ENCODE measurements around the gene DDIT4. TPM values are rescaled to one million over a fixed set of nuclear protein-coding genes. Genes with fewer than 3 reads are reported as not detected.

The DDIT4 gene
- total RNA-seq, 1 experiment from 2014 or later, result 155 TPM

DNA sequence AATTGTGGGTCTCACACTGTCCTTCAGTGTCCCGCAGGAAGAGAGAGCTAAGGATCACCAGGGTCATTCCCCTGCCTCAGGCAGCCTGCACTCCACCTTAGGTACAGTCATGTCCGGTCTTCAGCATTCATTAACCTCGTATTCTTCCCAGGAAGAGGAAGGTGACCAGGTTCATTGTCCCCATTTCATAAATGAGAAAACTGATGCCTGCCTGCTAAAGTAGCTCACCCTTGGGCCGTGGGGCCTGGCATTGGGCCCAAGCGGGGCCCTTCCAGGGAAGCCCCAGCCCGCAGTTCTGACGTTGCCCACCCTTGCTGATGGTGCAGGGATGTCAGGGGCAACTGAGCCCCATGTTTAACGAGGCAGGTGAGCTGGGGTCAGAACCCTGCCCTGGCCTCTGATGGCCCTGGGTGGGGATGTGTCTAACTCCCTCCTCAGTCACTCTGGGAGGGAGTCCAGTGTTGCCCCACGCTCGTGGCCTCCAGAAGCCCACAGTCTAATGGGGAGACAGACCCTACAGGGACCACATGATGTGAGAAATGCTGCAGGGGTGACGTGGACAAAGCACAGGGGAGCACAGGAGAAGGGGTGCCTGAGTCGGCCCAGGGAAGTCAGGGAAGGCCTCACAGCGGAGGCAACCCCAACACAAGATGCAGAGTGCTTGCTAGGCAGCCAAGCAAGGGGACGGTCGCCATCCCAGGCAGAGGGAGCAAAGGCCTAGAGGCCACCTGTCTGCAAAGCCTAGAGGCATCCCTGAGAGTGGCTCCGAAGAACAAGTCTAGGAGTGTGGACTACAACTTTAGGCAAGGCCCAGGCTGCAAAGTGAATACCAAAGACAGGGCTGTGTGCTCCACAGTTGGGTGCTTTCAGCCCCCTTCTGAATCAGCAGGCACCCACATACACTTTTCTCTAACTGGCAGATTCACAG, 25.1 kb downstream of the DDIT4 start:
- ChIA-PET POLR2A (interaction anchor here (0.8 to 1.6 kb wide), 2 partner anchors 25 to 38 kb away, joined by 6 to 7 read pairs; partner anchors contain the start of gene DDIT4), CTCF (interaction anchor here (1.5 kb wide), 1 partner anchor 26 kb away, joined by 4 read pairs; the partner anchor contains the start of gene DDIT4)
- Histone ChIP-seq H3K4me3 (ENCODE audit: low read depth, low read length) (no peak overlapping the region), H3K36me3 (ENCODE audit: control insufficient read depth, insufficient read depth, low read length) (no peaks in the 10 kb centered on the region), H3K27me3 (replicated peaks; ENCODE audit: control insufficient read depth, insufficient read depth, low read length) (no peaks in the 10 kb centered on the region), H3K4me1 (peaks cover 20% of the 10 kb centered on the region), H3K9me3 (no peaks in the 10 kb centered on the region)
- Mint-ChIP-seq H3K27ac (ENCODE audit: unreplicated experiment) (peak overlapping the region; percentile 99), H3K4me3 (ENCODE audit: unreplicated experiment) (peak overlapping the region; percentile 86), H3K27me3 (ENCODE audit: insufficient read depth, unreplicated experiment) (no peaks in the 10 kb centered on the region), H3K4me1 (ENCODE audit: low read depth, unreplicated experiment) (peaks cover 20% of the 10 kb centered on the region), H3K36me3 (ENCODE audit: insufficient read depth, unreplicated experiment) (peaks cover 20% of the 10 kb centered on the region), H3K9me3 (ENCODE audit: unreplicated experiment) (no peaks in the 10 kb centered on the region)
- intact Hi-C loops (cut with micrococcal nuclease; ENCODE audit: unreplicated experiment), result loop anchor here (1.0 kb wide), 3 partner anchors 20 to 39 kb away; no protein-coding TSS in a partner anchor
- peak in 1 of 2 experiments; percentile 43 for DNase-seq
- TF ChIP-seq, protein P1, sequence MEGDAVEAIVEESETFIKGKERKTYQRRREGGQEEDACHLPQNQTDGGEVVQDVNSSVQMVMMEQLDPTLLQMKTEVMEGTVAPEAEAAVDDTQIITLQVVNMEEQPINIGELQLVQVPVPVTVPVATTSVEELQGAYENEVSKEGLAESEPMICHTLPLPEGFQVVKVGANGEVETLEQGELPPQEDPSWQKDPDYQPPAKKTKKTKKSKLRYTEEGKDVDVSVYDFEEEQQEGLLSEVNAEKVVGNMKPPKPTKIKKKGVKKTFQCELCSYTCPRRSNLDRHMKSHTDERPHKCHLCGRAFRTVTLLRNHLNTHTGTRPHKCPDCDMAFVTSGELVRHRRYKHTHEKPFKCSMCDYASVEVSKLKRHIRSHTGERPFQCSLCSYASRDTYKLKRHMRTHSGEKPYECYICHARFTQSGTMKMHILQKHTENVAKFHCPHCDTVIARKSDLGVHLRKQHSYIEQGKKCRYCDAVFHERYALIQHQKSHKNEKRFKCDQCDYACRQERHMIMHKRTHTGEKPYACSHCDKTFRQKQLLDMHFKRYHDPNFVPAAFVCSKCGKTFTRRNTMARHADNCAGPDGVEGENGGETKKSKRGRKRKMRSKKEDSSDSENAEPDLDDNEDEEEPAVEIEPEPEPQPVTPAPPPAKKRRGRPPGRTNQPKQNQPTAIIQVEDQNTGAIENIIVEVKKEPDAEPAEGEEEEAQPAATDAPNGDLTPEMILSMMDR (IDR thresholded peaks at IDR 0.05; ENCODE audit: insufficient read depth in 1 of 2, low read depth in 1 of 2, low read length in 1 of 2, severe bottlenecking in 1 of 2, unreplicated experiment in 1 of 2), result no peak
- BruUV-seq (replicated peaks), result TSS peak; percentile 22

DNA sequence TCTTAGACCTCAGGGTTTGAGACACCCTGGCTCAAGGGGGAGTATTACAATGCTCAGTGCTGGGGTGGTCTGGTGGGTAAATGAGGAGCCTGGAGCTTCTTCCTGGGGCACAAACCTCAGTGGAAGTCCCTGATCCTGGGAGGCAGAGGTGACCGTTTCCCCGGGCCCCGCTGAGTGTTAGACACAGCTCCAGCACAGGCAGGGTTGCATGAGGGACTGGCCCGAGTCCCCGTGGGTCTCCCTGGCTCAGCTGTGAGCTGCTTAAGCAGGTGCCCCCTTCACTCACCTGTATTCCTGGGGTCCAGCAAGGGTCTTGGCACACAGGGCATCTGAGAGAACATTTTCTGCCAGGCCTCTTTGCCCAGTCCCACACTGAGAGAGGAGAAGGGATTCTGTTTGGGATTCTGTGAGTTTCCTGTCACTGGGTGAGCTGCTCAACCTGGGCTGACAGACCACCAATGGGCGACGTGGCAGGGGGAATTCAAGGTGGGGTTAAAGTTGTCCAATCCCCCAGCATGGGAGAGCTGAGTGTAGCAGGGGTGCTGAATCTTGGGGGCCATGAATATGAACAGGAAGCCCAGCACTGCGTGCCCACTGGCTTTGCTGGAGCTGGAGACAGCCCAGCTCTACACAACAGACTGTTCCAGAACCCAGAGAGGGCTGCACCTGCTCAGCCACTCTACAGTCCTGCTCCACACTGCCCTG, 29.9 kb downstream of the DDIT4 start:
- peaks cover 5% of the 10 kb centered on the region for H3K36me3 Mint-ChIP-seq (ENCODE audit: insufficient read depth, unreplicated experiment)
- POLR2A ChIA-PET, result interaction anchor here (0.8 kb wide), 1 partner anchor 31 kb away, joined by 4 read pairs; no protein-coding TSS in a partner anchor
- BruUV-seq (replicated peaks), result no TSS peak

More for the DNA sequence above, 29.9 kb downstream of the DDIT4 start:
- no peaks in the 10 kb centered on the region for H3K36me3 ChIP-seq (ENCODE audit: control insufficient read depth, insufficient read depth, low read length)
- DNase-seq, result no peak
- H3K9me3 Mint-ChIP-seq (ENCODE audit: unreplicated experiment), result no peaks in the 10 kb centered on the region
- no peaks in the 10 kb centered on the region for H3K27me3 ChIP-seq (replicated peaks; ENCODE audit: control insufficient read depth, insufficient read depth, low read length)
- intact Hi-C loops (cut with micrococcal nuclease; ENCODE audit: unreplicated experiment), result no loop called here
- H3K9me3 ChIP-seq, result no peaks in the 10 kb centered on the region
- H3K4me3 ChIP-seq (ENCODE audit: low read depth, low read length), result no peak overlapping the region
- peaks cover 16% of the 10 kb centered on the region for H3K4me1 ChIP-seq
- no peak overlapping the region for H3K27ac Mint-ChIP-seq (ENCODE audit: unreplicated experiment)
- H3K4me1 Mint-ChIP-seq (ENCODE audit: low read depth, unreplicated experiment), result peaks cover 18% of the 10 kb centered on the region
- no peak overlapping the region for H3K4me3 Mint-ChIP-seq (ENCODE audit: unreplicated experiment)
- TF ChIP-seq, protein P1 (IDR thresholded peaks at IDR 0.05; ENCODE audit: insufficient read depth in 1 of 2, low read depth in 1 of 2, low read length in 1 of 2, severe bottlenecking in 1 of 2, unreplicated experiment in 1 of 2), result no peak
- CTCF ChIA-PET, result no interaction called here
- H3K27me3 Mint-ChIP-seq (ENCODE audit: insufficient read depth, unreplicated experiment), result no peaks in the 10 kb centered on the region

All from Caco-2 (cell line).